Activated T-cell treated with anti-CD3 and anti-CD28 coated beads for 48 hours (primary cell): ENCODE results near the gene NDUFAF2.
A peak's percentile ranks its signal among the peaks of the same experiment; 100 is the strongest.

Experiments
- DNase-seq: peaks from one replicate; pipeline ENCODE4 v3.0.0-alpha.2; 2020; ENCODE audit warnings: low read depth

Gene NDUFAF2

DNA sequence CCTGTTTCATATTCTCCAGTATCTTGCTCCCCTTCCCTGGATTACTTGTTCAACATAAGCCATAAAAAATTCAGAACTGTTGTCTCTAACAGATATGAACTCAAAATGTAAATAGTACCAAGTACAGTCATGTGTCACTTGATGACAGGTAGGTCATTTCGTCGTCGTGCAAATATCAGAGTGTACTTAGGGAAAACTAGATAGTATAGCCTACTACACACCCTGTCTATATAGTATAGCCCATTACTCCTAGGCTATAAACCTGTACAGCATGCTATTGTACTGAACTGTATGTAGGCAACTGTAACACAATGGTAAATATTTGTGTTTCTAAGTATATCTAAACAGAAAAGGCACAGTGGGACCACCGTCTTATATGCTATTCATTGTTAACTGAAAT lies 178.1 kb downstream of the NDUFAF2 start:
- DNase-seq: no peak

DNA sequence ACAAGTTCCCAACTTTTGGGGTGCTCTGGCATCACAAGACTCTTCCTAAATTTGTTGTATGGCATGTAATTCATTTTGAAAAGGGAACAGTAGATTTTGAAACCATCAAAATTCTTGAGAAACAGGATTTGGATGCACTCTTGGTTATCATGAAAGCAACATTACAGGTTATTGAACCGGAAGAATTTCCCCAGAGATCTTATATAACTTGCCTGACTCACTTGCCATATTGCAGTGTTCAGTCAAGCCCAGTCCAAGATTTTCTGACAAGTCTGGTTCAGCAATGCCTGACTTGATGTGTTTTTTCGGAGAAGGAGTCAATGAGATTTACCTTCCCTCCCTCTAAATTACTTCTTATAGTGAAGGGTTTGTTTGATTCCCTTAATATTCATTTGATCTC lies 185.3 kb downstream of the NDUFAF2 start:
- no peak for DNase-seq

GRCh38 chr5:61132559-61132958 lies 187.6 kb downstream of the NDUFAF2 start:
- DNase-seq: no peak

GRCh38 chr5:61137835-61138234 lies 192.8 kb downstream of the NDUFAF2 start:
- no peak for DNase-seq

GRCh38 chr5:61139094-61139873 lies 194.3 kb downstream of the NDUFAF2 start:
- no peak for DNase-seq

- DNase-seq: no peak
Observed at GRCh38 chr5:61139931-61140330, 194.9 kb downstream of the NDUFAF2 start.

DNA sequence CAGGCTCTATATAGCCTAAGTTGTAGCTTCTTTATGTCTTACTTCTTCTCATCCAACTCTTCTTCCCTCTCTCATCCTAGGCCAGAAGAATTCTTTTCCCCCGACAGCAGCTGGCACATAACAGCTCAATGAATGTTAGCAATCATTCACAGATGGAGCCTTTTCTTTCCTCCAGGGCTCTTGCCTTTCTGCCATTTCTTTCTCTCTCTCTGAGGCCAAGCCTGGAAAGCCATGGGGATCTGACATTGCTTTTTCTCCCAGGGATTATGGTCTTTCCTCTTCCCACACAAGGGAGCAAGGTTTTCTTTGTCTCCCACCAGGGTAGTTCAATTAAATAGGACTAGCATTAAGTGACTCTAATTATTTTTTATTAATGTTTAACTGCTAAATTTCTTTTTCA lies 196.8 kb downstream of the NDUFAF2 start:
- no peak for DNase-seq

GRCh38 chr5:61142391-61142790 lies 197.4 kb downstream of the NDUFAF2 start:
- DNase-seq: no peak

GRCh38 chr5:61142811-61143210 lies 197.8 kb downstream of the NDUFAF2 start:
- DNase-seq: no peak

DNA sequence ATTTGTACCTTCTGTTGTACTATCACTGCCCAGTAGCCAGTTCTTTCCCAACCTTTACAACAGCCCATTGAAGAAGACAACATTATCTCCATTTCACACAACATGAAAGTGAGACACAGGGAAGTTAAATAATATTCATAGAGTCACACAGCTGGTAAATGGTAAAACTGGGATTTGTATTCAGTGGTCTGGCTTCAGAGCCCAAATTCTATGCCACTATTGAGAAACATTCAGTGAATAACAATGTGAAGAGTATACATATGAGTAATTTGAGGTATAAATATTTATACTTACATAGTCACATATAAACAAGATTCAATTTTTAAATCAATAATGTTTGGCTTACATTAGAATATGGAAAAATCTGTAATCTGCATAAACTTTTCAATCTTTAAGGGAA lies 203.5 kb downstream of the NDUFAF2 start:
- no peak for DNase-seq

DNA sequence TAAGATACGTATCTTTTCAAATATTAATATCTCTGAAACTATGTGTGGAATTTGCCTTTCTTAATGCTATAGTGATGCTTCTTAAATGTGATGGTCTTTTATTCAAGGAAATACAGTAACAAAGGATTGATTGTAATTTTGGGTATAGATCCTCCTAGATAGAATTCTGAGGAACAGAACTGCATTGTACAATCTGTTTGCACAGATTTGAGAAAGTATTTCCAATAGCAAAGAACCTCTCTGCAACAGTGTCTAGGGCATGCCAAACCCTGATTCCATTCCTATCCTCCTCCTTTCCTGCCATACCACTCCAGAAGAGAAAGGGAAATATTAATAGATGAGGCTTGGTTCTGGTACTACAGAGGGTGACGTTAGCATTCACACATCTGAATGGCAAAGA lies 206.9 kb downstream of the NDUFAF2 start:
- no peak for DNase-seq

GRCh38 chr5:61159070-61159469 lies 214.1 kb downstream of the NDUFAF2 start:
- no peak for DNase-seq

DNA sequence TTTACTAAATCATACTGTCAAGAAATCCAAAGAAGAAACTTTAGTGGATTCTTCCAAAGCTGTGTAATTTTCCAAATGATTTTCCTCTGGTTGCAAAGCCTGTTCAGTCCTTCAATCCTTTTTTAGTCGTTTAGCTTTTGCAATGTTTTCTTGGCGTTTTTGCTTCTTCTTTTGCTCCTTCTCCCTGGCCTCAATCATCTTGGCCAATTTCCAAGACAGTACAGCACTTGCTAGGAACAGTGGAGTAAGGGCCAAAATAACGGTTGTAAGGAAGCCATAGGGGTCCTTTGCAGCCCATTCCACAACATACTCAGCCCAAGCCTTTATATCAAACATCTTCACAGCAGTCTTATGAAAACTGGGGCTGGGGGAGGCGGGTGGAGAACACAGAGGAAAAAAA lies 214.8 kb downstream of the NDUFAF2 start:
- no peak for DNase-seq

GRCh38 chr5:61160497-61160896 lies 215.5 kb downstream of the NDUFAF2 start:
- DNase-seq: no peak

GRCh38 chr5:61162010-61162831 lies 217.2 kb downstream of the NDUFAF2 start, which contains the start of gene SMIM15:
SMIM15 (minus strand) TSS chr5:61162468; CDS start chr5:61160171, 2,297 bp downstream.
- DNase-seq: peak; percentile 83

GRCh38 chr5:61162832-61163567 lies 218.0 kb downstream of the NDUFAF2 start:
- DNase-seq: no peak

- no peak for DNase-seq
Observed at GRCh38 chr5:61163905-61164304, 218.9 kb downstream of the NDUFAF2 start.

GRCh38 chr5:61167382-61167781 lies 222.4 kb downstream of the NDUFAF2 start:
- DNase-seq: no peak

- no peak for DNase-seq
Observed at GRCh38 chr5:61168951-61169350, 223.9 kb downstream of the NDUFAF2 start.

GRCh38 chr5:61171479-61171878 lies 226.5 kb downstream of the NDUFAF2 start:
- DNase-seq: no peak

GRCh38 chr5:61176631-61177030 lies 231.6 kb downstream of the NDUFAF2 start:
- DNase-seq: no peak

- no peak for DNase-seq
Observed at GRCh38 chr5:61177070-61177469, 232.1 kb downstream of the NDUFAF2 start.

DNA sequence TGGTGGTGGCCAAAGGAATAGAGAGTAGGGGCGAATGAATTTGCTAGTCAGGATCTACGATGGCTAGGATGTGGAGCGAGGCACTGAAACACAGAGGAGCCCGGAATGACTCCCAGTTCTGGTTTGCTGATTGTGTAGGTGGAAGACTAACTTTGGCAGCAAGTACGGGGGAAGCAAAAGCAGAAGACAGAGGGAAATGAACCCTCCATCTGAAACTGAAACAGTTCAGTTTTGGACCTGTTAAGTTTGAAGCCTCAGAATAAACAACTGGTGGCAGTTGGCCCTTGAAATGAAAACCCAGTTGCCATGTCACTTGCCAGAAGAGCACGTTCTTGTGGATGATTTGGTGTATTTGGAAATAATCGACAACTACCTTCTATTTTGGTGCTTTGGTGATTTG lies 232.7 kb downstream of the NDUFAF2 start:
- DNase-seq: no peak
